Measurements from ENCODE around the gene OTUB2. TPM values are rescaled to one million over a fixed set of nuclear protein-coding genes. Genes with fewer than 3 reads are reported as not detected.

The OTUB2 gene
- 0.43 and 0.55 TPM in 2 replicates for total RNA-seq (2021)
- percentile 23 among the genes with signal in this experiment for Bru-seq, nascent RNA
- BruChase-seq, experiment 1, labeled RNA remaining after a 2-hour chase: percentile 12 among the genes with signal in this experiment
- BruChase-seq, experiment 2, labeled RNA remaining after a 6-hour chase: percentile 25 among the genes with signal in this experiment
- long read RNA-seq, partial matches to known transcripts: 0 of 1 reads
- long read RNA-seq, other reads (novel, unspliced or antisense): 0 of 1 reads

DNA sequence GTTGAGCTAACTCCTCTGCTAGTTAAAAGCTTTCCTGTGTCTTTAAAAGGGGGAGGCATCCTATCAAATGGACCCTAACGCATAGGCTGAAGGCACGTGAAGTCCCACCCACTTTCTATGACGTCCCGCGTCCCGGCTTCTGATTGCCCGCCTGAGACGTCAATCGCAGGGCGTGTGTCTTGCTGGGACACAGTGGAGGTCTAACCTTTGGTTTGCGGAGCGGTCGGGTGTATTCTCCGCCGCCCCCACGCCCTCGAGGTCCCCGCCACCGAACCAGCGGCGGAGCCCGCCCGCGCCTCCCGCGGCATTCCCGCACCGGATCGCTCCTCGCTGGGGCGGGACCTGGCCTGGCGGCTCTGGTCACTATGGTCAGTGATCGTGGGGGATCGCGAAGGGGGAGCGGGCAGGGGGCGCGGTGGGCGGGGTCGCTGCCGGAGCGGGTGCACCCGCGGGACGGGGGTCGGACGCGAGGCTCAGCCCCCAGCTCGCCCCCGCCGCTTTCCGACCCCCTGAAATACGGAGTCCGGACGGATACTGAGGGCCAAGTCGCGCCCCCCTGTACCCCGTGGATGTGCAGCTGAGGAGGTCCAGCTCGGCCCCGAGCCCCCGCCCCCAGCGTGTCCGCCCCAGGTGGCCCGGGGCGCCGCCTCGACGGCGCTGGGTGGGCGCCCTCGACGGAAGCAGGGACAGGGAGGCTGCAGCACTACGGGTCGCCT lies at the start of gene OTUB2:
Gene OTUB2, plus strand, starts transcription at position 168 of the 716 bp plus-strand sequence. Its CDS starts 198 bp downstream, at position 366.
- peaks cover 19% of the 10 kb centered on the region; the same call in 1 of the 2 replicates for H3F3A ChIP-seq (ENCODE audit: insufficient read depth, low read depth)
- intact Hi-C loops (cut with micrococcal nuclease; ENCODE audit: unreplicated experiment): no loop called here
- H3K9me2 ChIP-seq (ENCODE audit: insufficient read depth): no peaks in the 10 kb centered on the region
- no TSS peak for BruUV-seq (replicated peaks)
- H3K9me3 ChIP-seq (ENCODE audit: insufficient read depth, low read depth): no peaks in the 10 kb centered on the region
- peak; percentile 81 to 95 for DNase-seq
- no peak for TF ChIP-seq EZH2 (IDR thresholded peaks at IDR 0.05; ENCODE audit: low read depth)
- H3K4me2 ChIP-seq: peak within 1 kb of the TSS; percentile 68
- POLR2A ChIA-PET (ENCODE audit: unreplicated experiment): no interaction called here
- H3K79me2 ChIP-seq (ENCODE audit: low read depth): no peaks in the 10 kb centered on the region
- no peaks in the 10 kb centered on the region for H4K20me1 ChIP-seq (ENCODE audit: insufficient read depth)
- peak within 1 kb of the TSS; percentile 77 for H2AFZ ChIP-seq
- no peaks in the 10 kb centered on the region for H3K36me3 ChIP-seq (ENCODE audit: low read depth)
- H3K4me3 ChIP-seq: peak within 1 kb of the TSS; percentile 54; the same call in 1 of the 2 replicates
- H3K4me1 ChIP-seq (replicated peaks; ENCODE audit: insufficient read depth): peaks cover 18% of the 10 kb centered on the region
- CTCF ChIA-PET: no interaction called here
- no peak within 1 kb of the TSS for H3K27ac ChIP-seq
- H3K27me3 ChIP-seq (ENCODE audit: insufficient read depth, low read depth): no peaks in the 10 kb centered on the region

DNA sequence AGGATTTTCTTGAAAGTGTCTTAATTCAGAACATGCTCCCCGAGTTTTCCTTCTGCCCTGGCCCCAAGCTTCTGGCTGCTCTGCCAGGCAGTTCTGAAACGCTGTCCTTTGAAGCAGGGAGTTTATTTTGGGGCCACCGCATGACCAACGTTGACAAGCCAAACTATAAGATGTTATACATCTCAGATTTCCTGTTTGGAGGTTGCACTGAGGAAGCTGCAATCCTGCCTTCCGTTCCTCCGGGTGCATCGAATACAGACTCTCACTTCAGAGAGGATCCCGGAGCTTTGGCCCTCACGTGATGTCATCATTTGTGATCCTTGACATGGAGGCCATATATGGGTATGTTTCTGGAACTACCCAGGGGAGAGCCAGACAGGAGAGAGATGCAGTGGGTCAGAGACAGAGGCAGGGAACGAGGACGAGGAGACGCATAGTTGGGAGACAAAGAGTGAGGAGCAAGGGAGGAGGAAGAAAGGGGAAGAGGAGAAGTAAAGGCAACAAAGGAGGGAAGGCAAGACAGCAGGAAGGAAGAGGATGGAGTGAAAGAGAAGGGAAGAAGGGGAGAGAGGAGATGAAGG lies 49.6 kb upstream of the OTUB2 start, which contains the start of gene ASB2:
Gene ASB2, minus strand, starts transcription at position 94 of the 581 bp plus-strand sequence. CDS start 12,031 bp downstream, outside the sequence.
- Histone ChIP-seq H3K27me3 (ENCODE audit: insufficient read depth, low read depth) (no peaks in the 10 kb centered on the region), H3K4me1 (replicated peaks; ENCODE audit: insufficient read depth) (no peaks in the 10 kb centered on the region), H3K9me3 (ENCODE audit: insufficient read depth, low read depth) (no peaks in the 10 kb centered on the region), H3K36me3 (ENCODE audit: low read depth) (no peaks in the 10 kb centered on the region), H3K27ac (no peak within 1 kb of the TSS), H4K20me1 (ENCODE audit: insufficient read depth) (no peaks in the 10 kb centered on the region), H2AFZ (no peak within 1 kb of the TSS), H3F3A (ENCODE audit: insufficient read depth, low read depth) (no peaks in the 10 kb centered on the region), H3K9me2 (ENCODE audit: insufficient read depth) (no peaks in the 10 kb centered on the region), H3K79me2 (ENCODE audit: low read depth) (no peaks in the 10 kb centered on the region), H3K4me3 (no peak within 1 kb of the TSS), H3K4me2 (no peak within 1 kb of the TSS)
- ChIA-PET CTCF (no interaction called here), POLR2A (ENCODE audit: unreplicated experiment) (no interaction called here)
- BruUV-seq (replicated peaks): no TSS peak
- TF ChIP-seq, protein P1, sequence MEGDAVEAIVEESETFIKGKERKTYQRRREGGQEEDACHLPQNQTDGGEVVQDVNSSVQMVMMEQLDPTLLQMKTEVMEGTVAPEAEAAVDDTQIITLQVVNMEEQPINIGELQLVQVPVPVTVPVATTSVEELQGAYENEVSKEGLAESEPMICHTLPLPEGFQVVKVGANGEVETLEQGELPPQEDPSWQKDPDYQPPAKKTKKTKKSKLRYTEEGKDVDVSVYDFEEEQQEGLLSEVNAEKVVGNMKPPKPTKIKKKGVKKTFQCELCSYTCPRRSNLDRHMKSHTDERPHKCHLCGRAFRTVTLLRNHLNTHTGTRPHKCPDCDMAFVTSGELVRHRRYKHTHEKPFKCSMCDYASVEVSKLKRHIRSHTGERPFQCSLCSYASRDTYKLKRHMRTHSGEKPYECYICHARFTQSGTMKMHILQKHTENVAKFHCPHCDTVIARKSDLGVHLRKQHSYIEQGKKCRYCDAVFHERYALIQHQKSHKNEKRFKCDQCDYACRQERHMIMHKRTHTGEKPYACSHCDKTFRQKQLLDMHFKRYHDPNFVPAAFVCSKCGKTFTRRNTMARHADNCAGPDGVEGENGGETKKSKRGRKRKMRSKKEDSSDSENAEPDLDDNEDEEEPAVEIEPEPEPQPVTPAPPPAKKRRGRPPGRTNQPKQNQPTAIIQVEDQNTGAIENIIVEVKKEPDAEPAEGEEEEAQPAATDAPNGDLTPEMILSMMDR (conservative IDR thresholded peaks at IDR 0.05): no peak
- no peak for TF ChIP-seq EZH2 (IDR thresholded peaks at IDR 0.05; ENCODE audit: low read depth)
- no peak for DNase-seq
- intact Hi-C loops (cut with micrococcal nuclease; ENCODE audit: unreplicated experiment): no loop called here

DNA sequence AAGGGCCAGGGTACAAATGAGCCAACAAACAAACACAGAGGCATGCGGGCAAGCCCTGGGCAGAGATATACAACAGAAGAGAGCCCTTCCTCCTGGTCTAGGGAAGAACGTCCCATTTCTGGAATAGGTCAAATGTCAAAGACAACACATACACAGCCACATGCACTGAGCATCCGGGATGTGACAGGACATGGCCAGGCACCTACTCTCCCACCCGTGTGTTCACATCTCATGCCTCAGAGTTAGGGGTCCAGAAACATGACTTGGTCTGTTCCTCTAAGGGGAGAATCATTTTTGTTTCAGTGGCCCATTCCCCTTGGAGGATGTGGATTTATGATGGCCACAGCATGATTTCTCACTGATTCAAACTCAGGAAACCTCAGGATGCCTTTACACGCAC lies 49.0 kb upstream of the OTUB2 start:
- H3K4me1 ChIP-seq (replicated peaks; ENCODE audit: insufficient read depth): no peaks in the 10 kb centered on the region
- DNase-seq: no peak
- no TSS peak for BruUV-seq (replicated peaks)
- H3K36me3 ChIP-seq (ENCODE audit: low read depth): no peaks in the 10 kb centered on the region
- no peak overlapping the region for H3K4me3 ChIP-seq
- POLR2A ChIA-PET (ENCODE audit: unreplicated experiment): no interaction called here
- no peaks in the 10 kb centered on the region for H3K27me3 ChIP-seq (ENCODE audit: insufficient read depth, low read depth)
- no peak overlapping the region for H3K4me2 ChIP-seq
- no peaks in the 10 kb centered on the region for H4K20me1 ChIP-seq (ENCODE audit: insufficient read depth)
- no peak overlapping the region for H3K27ac ChIP-seq
- intact Hi-C loops (cut with micrococcal nuclease; ENCODE audit: unreplicated experiment): no loop called here
- H3K79me2 ChIP-seq (ENCODE audit: low read depth): no peaks in the 10 kb centered on the region
- H3K9me3 ChIP-seq (ENCODE audit: insufficient read depth, low read depth): no peaks in the 10 kb centered on the region
- H3K9me2 ChIP-seq (ENCODE audit: insufficient read depth): no peaks in the 10 kb centered on the region
- CTCF ChIA-PET: no interaction called here
- H2AFZ ChIP-seq: no peak overlapping the region
- H3F3A ChIP-seq (ENCODE audit: insufficient read depth, low read depth): no peaks in the 10 kb centered on the region
- TF ChIP-seq, protein P1 (conservative IDR thresholded peaks at IDR 0.05): no peak
- TF ChIP-seq EZH2 (IDR thresholded peaks at IDR 0.05; ENCODE audit: low read depth): no peak
